Esophagus squamous epithelium (tissue), 4 donors: Measurements from ENCODE around the gene ENTPD2.

Experiments used
- POLR2A ChIP-seq, 4 donors: fragments of 450-650 bp; IDR thresholded peaks; one replicate each; pipeline ENCODE4 v1.6.1; 2017; ENCODE audit warnings: antibody characterized with exemption in 4 of 4, mild to moderate bottlenecking in 4 of 4, moderate library complexity in 3 of 4
- TF ChIP-seq, protein P1 (sequence below), 6 experiments: fragments of 450-650 bp in 4 of 6; fragments of 200-600 bp in 2 of 6; sonication (generic) in 2 of 6; IDR thresholded peaks; one replicate each; pipeline ENCODE4 v1.5.1; 2016 to 2019; ENCODE audit warnings: antibody characterized with exemption in 6 of 6, mild to moderate bottlenecking in 4 of 6, moderate library complexity in 4 of 6

DNA sequence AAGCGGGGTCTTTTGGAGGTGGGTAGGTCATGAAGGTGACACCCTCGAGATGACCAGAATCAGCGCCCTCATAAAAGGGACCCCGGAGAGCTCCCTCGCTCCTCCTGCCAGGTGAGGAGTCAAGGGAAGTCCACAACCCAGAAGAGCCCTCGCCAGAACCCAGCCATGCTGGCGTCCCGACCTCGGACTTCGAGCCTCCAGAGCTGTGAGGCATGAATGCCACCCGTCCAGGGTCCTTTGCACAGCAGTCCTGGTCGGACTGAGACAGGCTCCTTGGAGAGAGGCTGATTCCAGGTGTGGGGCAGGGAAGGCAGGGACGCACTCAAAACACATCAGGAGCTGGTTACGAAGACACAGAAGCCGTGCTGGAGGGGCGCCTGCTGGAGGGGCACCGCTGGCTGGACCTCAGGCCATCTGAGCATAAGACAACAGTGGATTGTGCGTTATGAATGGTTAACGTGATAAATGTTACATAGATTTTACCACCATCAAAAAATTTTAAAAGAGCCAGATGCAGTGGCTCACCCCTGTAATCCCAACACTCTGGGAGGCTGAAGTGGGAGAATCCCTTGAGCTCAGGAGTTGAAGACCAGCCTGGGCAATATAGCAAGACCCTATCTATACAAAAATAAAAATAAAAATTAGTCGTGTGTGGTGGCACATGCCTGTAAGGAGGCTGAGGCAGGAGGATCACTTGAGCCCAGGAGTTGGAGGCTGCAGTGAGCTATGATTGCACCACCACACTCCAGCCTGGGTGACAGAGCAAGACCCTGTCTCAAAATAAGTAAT, 51.8 kb downstream of the ENTPD2 start:
- TF ChIP-seq POLR2A (IDR thresholded peaks at IDR 0.05) = no peak
- TF ChIP-seq, protein P1, sequence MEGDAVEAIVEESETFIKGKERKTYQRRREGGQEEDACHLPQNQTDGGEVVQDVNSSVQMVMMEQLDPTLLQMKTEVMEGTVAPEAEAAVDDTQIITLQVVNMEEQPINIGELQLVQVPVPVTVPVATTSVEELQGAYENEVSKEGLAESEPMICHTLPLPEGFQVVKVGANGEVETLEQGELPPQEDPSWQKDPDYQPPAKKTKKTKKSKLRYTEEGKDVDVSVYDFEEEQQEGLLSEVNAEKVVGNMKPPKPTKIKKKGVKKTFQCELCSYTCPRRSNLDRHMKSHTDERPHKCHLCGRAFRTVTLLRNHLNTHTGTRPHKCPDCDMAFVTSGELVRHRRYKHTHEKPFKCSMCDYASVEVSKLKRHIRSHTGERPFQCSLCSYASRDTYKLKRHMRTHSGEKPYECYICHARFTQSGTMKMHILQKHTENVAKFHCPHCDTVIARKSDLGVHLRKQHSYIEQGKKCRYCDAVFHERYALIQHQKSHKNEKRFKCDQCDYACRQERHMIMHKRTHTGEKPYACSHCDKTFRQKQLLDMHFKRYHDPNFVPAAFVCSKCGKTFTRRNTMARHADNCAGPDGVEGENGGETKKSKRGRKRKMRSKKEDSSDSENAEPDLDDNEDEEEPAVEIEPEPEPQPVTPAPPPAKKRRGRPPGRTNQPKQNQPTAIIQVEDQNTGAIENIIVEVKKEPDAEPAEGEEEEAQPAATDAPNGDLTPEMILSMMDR (IDR thresholded peaks at IDR 0.05) = no peak
